ENCODE data around the gene HIP1. TPM values are rescaled to one million over a fixed set of nuclear protein-coding genes. Genes with fewer than 3 reads are reported as not detected.
A peak's percentile ranks its signal among the peaks of the same experiment; 100 is the strongest.
"Not testable (repeated sequence)": the region's sequence is repeated elsewhere in the genome, so short reads cannot be mapped to it uniquely, and the experiment has no call there.

HIP1 gene
- total and polyA plus RNA-seq, 9 of the 15 experiments (the other 6 are each of a cell fraction or from before 2014, with no cell fraction given), result 2.4 to 13.7 (median 9.5) TPM

- peak in 1 of 2 experiments; percentile 98 for TF ChIP-seq NCOA2 (IDR thresholded peaks at IDR 0.05; ENCODE audit: partially characterized antibody in 2 of 2)
- peak; percentile 92 for TF ChIP-seq GABPA (tag; conservative IDR thresholded peaks at IDR 0.05; ENCODE audit: low read depth)
- TF ChIP-seq RBBP5 (IDR thresholded peaks at IDR 0.05; ENCODE audit: borderline replicate concordance, insufficient read depth, low read length, poor library complexity, severe bottlenecking), result peak; percentile 53
- peak; percentile 35; the same call in 1 of the 2 replicates for TF ChIP-seq CTBP1 (IDR thresholded peaks at IDR 0.05; ENCODE audit: borderline replicate concordance)
- TF ChIP-seq HDAC1 (IDR thresholded peaks at IDR 0.05), result peak in 1 of 2 experiments; percentile 57; a peak in 1 of 4 replicates
- peak; percentile 96 for TF ChIP-seq POLR2AphosphoS2 (IDR thresholded peaks at IDR 0.05; ENCODE audit: low read length)
- TF ChIP-seq MAX (CRISPR knock-in tag; IDR thresholded peaks at IDR 0.05), result peak; percentile 83
- TF ChIP-seq PHB (CRISPR knock-in tag; IDR thresholded peaks at IDR 0.05), result 0 out of 2 replicates have a peak, but pooled peaks have one; percentile 32
- TF ChIP-seq MTA3 (IDR thresholded peaks at IDR 0.05; ENCODE audit: borderline replicate concordance), result 0 out of 2 replicates have a peak, but pooled peaks have one; percentile 30
- TF ChIP-seq, protein P1, sequence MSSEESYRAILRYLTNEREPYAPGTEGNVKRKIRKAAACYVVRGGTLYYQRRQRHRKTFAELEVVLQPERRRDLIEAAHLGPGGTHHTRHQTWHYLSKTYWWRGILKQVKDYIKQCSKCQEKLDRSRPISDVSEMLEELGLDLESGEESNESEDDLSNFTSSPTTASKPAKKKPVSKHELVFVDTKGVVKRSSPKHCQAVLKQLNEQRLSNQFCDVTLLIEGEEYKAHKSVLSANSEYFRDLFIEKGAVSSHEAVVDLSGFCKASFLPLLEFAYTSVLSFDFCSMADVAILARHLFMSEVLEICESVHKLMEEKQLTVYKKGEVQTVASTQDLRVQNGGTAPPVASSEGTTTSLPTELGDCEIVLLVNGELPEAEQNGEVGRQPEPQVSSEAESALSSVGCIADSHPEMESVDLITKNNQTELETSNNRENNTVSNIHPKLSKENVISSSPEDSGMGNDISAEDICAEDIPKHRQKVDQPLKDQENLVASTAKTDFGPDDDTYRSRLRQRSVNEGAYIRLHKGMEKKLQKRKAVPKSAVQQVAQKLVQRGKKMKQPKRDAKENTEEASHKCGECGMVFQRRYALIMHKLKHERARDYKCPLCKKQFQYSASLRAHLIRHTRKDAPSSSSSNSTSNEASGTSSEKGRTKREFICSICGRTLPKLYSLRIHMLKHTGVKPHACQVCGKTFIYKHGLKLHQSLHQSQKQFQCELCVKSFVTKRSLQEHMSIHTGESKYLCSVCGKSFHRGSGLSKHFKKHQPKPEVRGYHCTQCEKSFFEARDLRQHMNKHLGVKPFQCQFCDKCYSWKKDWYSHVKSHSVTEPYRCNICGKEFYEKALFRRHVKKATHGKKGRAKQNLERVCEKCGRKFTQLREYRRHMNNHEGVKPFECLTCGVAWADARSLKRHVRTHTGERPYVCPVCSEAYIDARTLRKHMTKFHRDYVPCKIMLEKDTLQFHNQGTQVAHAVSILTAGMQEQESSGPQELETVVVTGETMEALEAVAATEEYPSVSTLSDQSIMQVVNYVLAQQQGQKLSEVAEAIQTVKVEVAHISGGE (CRISPR knock-in tag; IDR thresholded peaks at IDR 0.05), result peak in 2 of 3 experiments; percentile 70 to 90; a peak in 4 of 6 replicates
- 0 out of 2 replicates have a peak, but pooled peaks have one; percentile 38 for TF ChIP-seq ZNF584 (CRISPR knock-in tag; IDR thresholded peaks at IDR 0.05; ENCODE audit: low read depth)
- peak; percentile 81 for TF ChIP-seq ELF1 (tag; IDR thresholded peaks at IDR 0.05)
- TF ChIP-seq, protein P2, sequence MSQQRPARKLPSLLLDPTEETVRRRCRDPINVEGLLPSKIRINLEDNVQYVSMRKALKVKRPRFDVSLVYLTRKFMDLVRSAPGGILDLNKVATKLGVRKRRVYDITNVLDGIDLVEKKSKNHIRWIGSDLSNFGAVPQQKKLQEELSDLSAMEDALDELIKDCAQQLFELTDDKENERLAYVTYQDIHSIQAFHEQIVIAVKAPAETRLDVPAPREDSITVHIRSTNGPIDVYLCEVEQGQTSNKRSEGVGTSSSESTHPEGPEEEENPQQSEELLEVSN (IDR thresholded peaks at IDR 0.05; ENCODE audit: borderline replicate concordance in 1 of 2, extremely low read depth in 1 of 2, insufficient read depth in 1 of 2, insufficient read length in 1 of 2, low read depth in 1 of 2, low read length in 1 of 2, poor library complexity in 1 of 2, severe bottlenecking in 1 of 2), result peak in 1 of 2 experiments; percentile 54
- TF ChIP-seq MYNN (IDR thresholded peaks at IDR 0.05), result peak; percentile 41; the same call in 1 of the 2 replicates
- TF ChIP-seq MYNN (CRISPR knock-in tag; IDR thresholded peaks at IDR 0.05), result not testable (repeated sequence)
- TF ChIP-seq ZBTB9 (CRISPR knock-in tag; IDR thresholded peaks at IDR 0.05), result peak; percentile 70; the same call in 1 of the 2 replicates
- TF ChIP-seq ZNF232 (CRISPR knock-in tag; IDR thresholded peaks at IDR 0.05), result 0 out of 2 replicates have a peak, but pooled peaks have one; percentile 9
- TF ChIP-seq RB1 (IDR thresholded peaks at IDR 0.05; ENCODE audit: low read depth), result peak; percentile 47; the same call in 1 of the 2 replicates
- peak; percentile 81; the same call in 1 of the 2 replicates for TF ChIP-seq OTX1 (CRISPR knock-in tag; IDR thresholded peaks at IDR 0.05)
- TF ChIP-seq ATF7 (IDR thresholded peaks at IDR 0.05), result peak; percentile 76; the same call in 1 of the 2 replicates
Observed at GRCh38 chr7:75485979-75486643, 252.6 kb downstream of the HIP1 start, which contains the start of gene POM121C (continued).
